K562 (cell line): ENCODE results near the gene SPTBN4. TPM values are rescaled to one million over a fixed set of nuclear protein-coding genes. Genes with fewer than 3 reads are reported as not detected.
A peak's percentile ranks its signal among the peaks of the same experiment; 100 is the strongest.

Experiments
- ASH1L ChIP-seq: fragments of 450-650 bp; IDR thresholded peaks from 2 replicates; pipeline ENCODE4 v1.6.1; 2018; ENCODE audit warnings: borderline replicate concordance, mild to moderate bottlenecking, low read depth; ENCODE audit not compliant: partially characterized antibody
- ATF2 ChIP-seq: sonication (generic); formaldehyde crosslinking; IDR thresholded peaks from 2 replicates; pipeline ENCODE4 v1.8.1; 2022; ENCODE audit warnings: missing genetic modification reagents
- CHD2 ChIP-seq: IDR thresholded peaks from 2 replicates; pipeline ENCODE4 v1.6.1; 2011; ENCODE audit warnings: low read depth, low read length
- CHD4 ChIP-seq: fragments of 200-600 bp; sonication (generic); IDR thresholded peaks from 3 replicates; pipeline ENCODE4 v1.6.1; 2012; ENCODE audit warnings: low read depth, mild to moderate bottlenecking, mixed read lengths, low read length, inconsistent platforms; ENCODE audit not compliant: insufficient read depth, insufficient replicate concordance, poor library complexity, severe bottlenecking
- ELF1 ChIP-seq: fragments of 200-800 bp; sonication (Bioruptor generic); IDR thresholded peaks from 2 replicates; pipeline ENCODE4 v1.6.1; 2016; ENCODE audit warnings: missing genetic modification characterization, missing compliant biosample characterization
- GABPB1 ChIP-seq: sonication (generic); formaldehyde crosslinking; IDR thresholded peaks from 2 replicates; pipeline ENCODE4 v1.8.0; 2022; ENCODE audit warnings: mild to moderate bottlenecking, missing genetic modification reagents
- HNRNPL ChIP-seq: fragments of 200-400 bp; formaldehyde crosslinking; IDR thresholded peaks from 2 replicates; pipeline ENCODE4 v1.6.1; 2017; ENCODE audit warnings: low read depth, mild to moderate bottlenecking, low read length
- JUN ChIP-seq, 2 experiments: sonication (generic) in 1 of 2; formaldehyde crosslinking in 1 of 2; IDR thresholded peaks; 2 replicates each; pipeline versions ENCODE4 v1.6.1 to v1.8.0; 2012 to 2022; ENCODE audit warnings: borderline replicate concordance in 2 of 2, mild to moderate bottlenecking in 2 of 2, improper control_type of control experiment in 1 of 2, low read depth in 1 of 2, low read length in 1 of 2, missing genetic modification reagents in 1 of 2
- JUNB ChIP-seq: fragments of 450-650 bp; formaldehyde crosslinking; conservative IDR thresholded peaks from 2 replicates; pipeline ENCODE4 v1.4.0; 2020; ENCODE audit warnings: mild to moderate bottlenecking
- JUND ChIP-seq, 2 experiments: IDR thresholded peaks; 2 replicates in 1 of 2; 3 replicates in 1 of 2; pipeline ENCODE4 v1.6.1; 2011; ENCODE audit warnings: borderline replicate concordance in 2 of 2, low read depth in 2 of 2, low read length in 2 of 2, improper control_type of control experiment in 1 of 2, missing biosample characterization in 1 of 2, missing genetic modification characterization in 1 of 2, missing genetic modification reagents in 1 of 2
- LARP7 ChIP-seq: fragments of 450-650 bp; IDR thresholded peaks from 2 replicates; pipeline ENCODE4 v1.6.1; 2016
- MYC ChIP-seq, 2 experiments: fragments of 250-450 bp in 1 of 2; sonication (Bioruptor Pico) in 1 of 2; IDR thresholded peaks; 2 replicates each; pipeline versions ENCODE4 v1.5.1 to v1.6.1; 2012 to 2021; ENCODE audit warnings: low read depth in 2 of 2, borderline replicate concordance in 1 of 2, improper control_type of control experiment in 1 of 2, low read length in 1 of 2, mild to moderate bottlenecking in 1 of 2, moderate library complexity in 1 of 2
- NFYB ChIP-seq: IDR thresholded peaks from 2 replicates; pipeline ENCODE4 v1.6.1; 2011; ENCODE audit warnings: mild to moderate bottlenecking, moderate library complexity; ENCODE audit not compliant: insufficient read length; ENCODE audit errors: extremely low read depth
- NR1H2 ChIP-seq: sonication (generic); formaldehyde crosslinking; IDR thresholded peaks from 2 replicates; pipeline ENCODE4 v1.4.0; 2020; ENCODE audit warnings: mild to moderate bottlenecking, missing genetic modification reagents
- SMAD2 ChIP-seq: fragments of 150-350 bp; IDR thresholded peaks from 2 replicates; pipeline ENCODE4 v1.6.1; 2014; ENCODE audit warnings: low read depth, mild to moderate bottlenecking, low read length
- TBP ChIP-seq: optimal IDR thresholded peaks from 2 replicates; pipeline ENCODE3; 2011; ENCODE audit warnings: low read depth, low read length, improper control_type of control experiment
- TRIM24 ChIP-seq, 2 experiments: fragments of 450-650 bp; IDR thresholded peaks; 2 replicates each; pipeline ENCODE4 v1.6.1; 2016
- WHSC1 ChIP-seq: IDR thresholded peaks from one replicate; pipeline ENCODE4 v1.6.1; 2012; ENCODE audit warnings: low read length, control low read depth, inconsistent platforms
- ZBTB17 ChIP-seq: fragments of 450-650 bp; formaldehyde crosslinking; IDR thresholded peaks from 2 replicates; pipeline ENCODE4 v1.4.0; 2020; ENCODE audit warnings: mild to moderate bottlenecking
- ZC3H11A ChIP-seq: IDR thresholded peaks from 2 replicates; pipeline ENCODE4 v1.6.1; 2012; ENCODE audit warnings: low read depth, low read length, improper control_type of control experiment
- ZNF282 ChIP-seq: sonication (generic); formaldehyde crosslinking; IDR thresholded peaks from 2 replicates; pipeline ENCODE4 v1.8.1; 2023; ENCODE audit warnings: missing genetic modification reagents
- ZNF384 ChIP-seq: IDR thresholded peaks from 2 replicates; pipeline ENCODE4 v1.6.1; 2012; ENCODE audit warnings: low read depth, low read length, improper control_type of control experiment
- polyA plus RNA-seq, 8 experiments: library from polyadenylated mRNA; depleted of rRNA in 4 of 8; stranded (reverse) in 5 of 8; unstranded in 3 of 8; fragments of >200 nt; fragmentation: Nextera tagmentation in 2 of 8; fragmentation: Illumina TruSeq in 1 of 8; extraction: Ambion mirVana in 2 of 8; extraction: Trizol in 1 of 8; gene quantifications; 2 replicates each; pipeline versions ENCODE4 v1.2.1 to v1.2.3, GENCODE V29; 2011 to 2014; ENCODE audit warnings: inconsistent platforms in 1 of 8, missing spikeins in 1 of 8
- total RNA-seq, 7 experiments: library from RNA; depleted of rRNA in 6 of 7; stranded (reverse); fragments of >200 nt in 6 of 7; fragmentation: Illumina TruSeq in 2 of 7; extraction: Trizol in 2 of 7; gene quantifications; 2 replicates each; pipeline versions ENCODE4 v1.2.1 to v1.2.3, GENCODE V29; 2011 to 2021; ENCODE audit warnings: low replicate concordance in 1 of 7
- TF ChIP-seq, protein P1 (sequence below): fragments of 450-650 bp; conservative IDR thresholded peaks from 2 replicates; pipeline ENCODE4 v1.6.1; 2016; ENCODE audit warnings: missing genetic modification characterization, low read depth, mild to moderate bottlenecking, control low read depth, missing compliant biosample characterization

The SPTBN4 gene
- total and polyA plus RNA-seq, 9 of the 15 experiments (the other 6 are each of a cell fraction or from before 2014, with no cell fraction given): 0.01 to 1.5 (median 0.86) TPM

- TF ChIP-seq GABPB1 (CRISPR knock-in tag): 0 out of 2 replicates have a peak, but pooled peaks have one; percentile 40
- peak; percentile 74 for TF ChIP-seq JUN (IDR thresholded peaks at IDR 0.05; ENCODE audit: borderline replicate concordance, low read depth, low read length)
- no peak for TF ChIP-seq JUN (CRISPR knock-in tag; IDR thresholded peaks at IDR 0.05; ENCODE audit: borderline replicate concordance)
- TF ChIP-seq ZNF384: no peak
- no peak for TF ChIP-seq ATF2 (CRISPR knock-in tag)
- TF ChIP-seq HNRNPL: no peak
- no peak for TF ChIP-seq ASH1L
- TF ChIP-seq NFYB: no peak
- no peak for TF ChIP-seq SMAD2
- TF ChIP-seq NR1H2: no peak
- no peak for TF ChIP-seq JUNB (CRISPR knock-in tag)
- TF ChIP-seq CHD4: no peak
- peak; percentile 84 for TF ChIP-seq MYC (IDR thresholded peaks at IDR 0.05; ENCODE audit: low read depth, low read length)
- no peak for TF ChIP-seq MYC (CRISPR knock-in tag; IDR thresholded peaks at IDR 0.05; ENCODE audit: borderline replicate concordance, low read depth)
- TF ChIP-seq, protein P1, sequence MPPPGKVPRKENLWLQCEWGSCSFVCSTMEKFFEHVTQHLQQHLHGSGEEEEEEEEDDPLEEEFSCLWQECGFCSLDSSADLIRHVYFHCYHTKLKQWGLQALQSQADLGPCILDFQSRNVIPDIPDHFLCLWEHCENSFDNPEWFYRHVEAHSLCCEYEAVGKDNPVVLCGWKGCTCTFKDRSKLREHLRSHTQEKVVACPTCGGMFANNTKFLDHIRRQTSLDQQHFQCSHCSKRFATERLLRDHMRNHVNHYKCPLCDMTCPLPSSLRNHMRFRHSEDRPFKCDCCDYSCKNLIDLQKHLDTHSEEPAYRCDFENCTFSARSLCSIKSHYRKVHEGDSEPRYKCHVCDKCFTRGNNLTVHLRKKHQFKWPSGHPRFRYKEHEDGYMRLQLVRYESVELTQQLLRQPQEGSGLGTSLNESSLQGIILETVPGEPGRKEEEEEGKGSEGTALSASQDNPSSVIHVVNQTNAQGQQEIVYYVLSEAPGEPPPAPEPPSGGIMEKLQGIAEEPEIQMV (tag): no peak
- 0 out of 2 replicates have a peak, but pooled peaks have one; percentile 54 for TF ChIP-seq ZBTB17 (CRISPR knock-in tag)
- peak; percentile 82 for TF ChIP-seq CHD2
- TF ChIP-seq JUND (IDR thresholded peaks at IDR 0.05; ENCODE audit: borderline replicate concordance, low read depth, low read length): peak; percentile 89
- peak; percentile 94 for TF ChIP-seq JUND (tag; IDR thresholded peaks at IDR 0.05; ENCODE audit: borderline replicate concordance, low read depth, low read length)
- TF ChIP-seq TBP: no peak
- TF ChIP-seq WHSC1: no peak
- TF ChIP-seq TRIM24 (IDR thresholded peaks at IDR 0.05): peak; percentile 88 to 94
- TF ChIP-seq ZC3H11A: no peak
- TF ChIP-seq LARP7: no peak
- TF ChIP-seq ELF1 (tag): peak; percentile 10; the same call in 1 of the 2 replicates
- TF ChIP-seq ZNF282 (CRISPR knock-in tag): 0 out of 2 replicates have a peak, but pooled peaks have one; percentile 11
Measured at GRCh38 chr19:40464059-40465024, 2.5 kb upstream of the SPTBN4 start (continued).
